H1 (cell line): ENCODE results near the gene SLC6A7. TPM values are rescaled to one million over a fixed set of nuclear protein-coding genes. Genes with fewer than 3 reads are reported as not detected.

Source experiments
- CTCF ChIA-PET: fragments of 300-600 bp; sonication (Branson Sonifier 250); formaldehyde crosslinking; loops from one replicate; lab custom pipeline; 2021; ENCODE audit not compliant: partially characterized antibody; lab: Charles Lee
- POLR2A ChIA-PET: fragments of 300-600 bp; sonication (Branson Sonifier 250); formaldehyde crosslinking; loops from one replicate; lab custom pipeline; 2021; ENCODE audit warnings: inconsistent platforms; ENCODE audit not compliant: partially characterized antibody; lab: Charles Lee
- DNase-seq, 2 experiments: peaks; one replicate each; pipeline versions ENCODE4 v3.0.0 to v3.0.0-alpha.2; 2010 to 2022; ENCODE audit warnings: low spot score in 2 of 2, low read depth in 1 of 2, mixed read lengths in 1 of 2
- FAIRE-seq: peaks from 2 replicates; lab custom pipeline; 2011; peaks lifted over from hg19 to GRCh38; lab: Jason Lieb, UNC
- H2AFZ ChIP-seq: 2 replicates; pipeline ENCODE4 v1.8.1; 2012; ENCODE audit warnings: low read length, inconsistent platforms
- H2AK5ac ChIP-seq: 2 replicates; pipeline ENCODE4 v1.6.1; 2013; ENCODE audit warnings: low read depth, low read length
- H2BK120ac ChIP-seq: replicated peaks from 2 replicates; pipeline ENCODE3; 2013; ENCODE audit warnings: low read depth, low read length, inconsistent platforms
- H2BK12ac ChIP-seq: 2 replicates; pipeline ENCODE4 v1.6.1; 2013; ENCODE audit warnings: low read depth, low read length
- H2BK15ac ChIP-seq: 2 replicates; pipeline ENCODE4 v1.6.1; 2013; ENCODE audit warnings: low read length
- H2BK20ac ChIP-seq: 2 replicates; pipeline ENCODE4 v1.6.1; 2013; ENCODE audit warnings: low read length
- H2BK5ac ChIP-seq: 2 replicates; pipeline ENCODE4 v1.6.1; 2013; ENCODE audit warnings: low read depth, low read length
- H3K14ac ChIP-seq: 2 replicates; pipeline ENCODE4 v1.6.1; 2013; ENCODE audit warnings: inconsistent platforms; ENCODE audit not compliant: insufficient read length
- H3K18ac ChIP-seq: 2 replicates; pipeline ENCODE4 v1.6.1; 2013; ENCODE audit warnings: low read length; ENCODE audit errors: extremely low read depth
- H3K23ac ChIP-seq: 2 replicates; pipeline ENCODE4 v1.6.1; 2013; ENCODE audit warnings: inconsistent platforms; ENCODE audit not compliant: insufficient read length
- H3K23me2 ChIP-seq: 2 replicates; pipeline ENCODE4 v1.6.1; 2013; ENCODE audit warnings: low read depth, low read length
- H3K27ac ChIP-seq: 2 replicates; pipeline ENCODE4 v1.6.1; 2011; ENCODE audit warnings: low read depth, low read length, inconsistent platforms
- H3K27me3 ChIP-seq, 4 experiments: replicated peaks in 1 of 4; 1 replicate in 1 of 4; 2 replicates in 3 of 4; pipeline versions ENCODE4 v1.6.1 to v1.8.1; 2011 to 2013; ENCODE audit warnings: low read length in 3 of 4, mild to moderate bottlenecking in 3 of 4, inconsistent platforms in 2 of 4, mixed read lengths in 2 of 4, moderate library complexity in 1 of 4; ENCODE audit not compliant: control insufficient read depth in 3 of 4, insufficient read depth in 3 of 4; ENCODE audit errors: extremely low read depth in 1 of 4
- H3K36me3 ChIP-seq, 4 experiments: 2 replicates each; pipeline versions ENCODE4 v1.6.1 to v1.8.1; 2011 to 2013; ENCODE audit warnings: mild to moderate bottlenecking in 4 of 4, low read length in 3 of 4, moderate library complexity in 2 of 4, control low read depth in 1 of 4, inconsistent platforms in 1 of 4; ENCODE audit not compliant: insufficient read depth in 4 of 4, control insufficient read depth in 2 of 4
- H3K4ac ChIP-seq: replicated peaks from 2 replicates; pipeline ENCODE3; 2013; ENCODE audit warnings: low read length, low read depth, mixed read lengths, inconsistent platforms; ENCODE audit not compliant: insufficient read length
- H3K4me1 ChIP-seq, 4 experiments: replicated peaks in 1 of 4; 1 replicate in 1 of 4; 2 replicates in 3 of 4; pipeline versions ENCODE4 v1.6.1 to v1.8.1; 2011 to 2013; ENCODE audit warnings: low read length in 3 of 4, inconsistent platforms in 2 of 4, mixed read lengths in 1 of 4; ENCODE audit not compliant: insufficient read depth in 4 of 4, control insufficient read depth in 3 of 4
- H3K4me2 ChIP-seq, 2 experiments: 2 replicates each; pipeline versions ENCODE4 v1.6.1 to v1.8.1; 2011 to 2013; ENCODE audit warnings: low read depth in 2 of 2, low read length in 2 of 2, control low read depth in 1 of 2, inconsistent platforms in 1 of 2, mild to moderate bottlenecking in 1 of 2; ENCODE audit not compliant: insufficient read depth in 1 of 2
- H3K4me3 ChIP-seq, 4 experiments: fragments of 200-600, 300-600 bp in 1 of 4; sonication (generic), shearing (Covaris generic), sonication (Bioruptor Twin) in 1 of 4; 2 replicates each; pipeline versions ENCODE4 v1.5.1 to v1.8.1; 2011 to 2016; ENCODE audit warnings: low read length in 4 of 4, low read depth in 3 of 4, control low read depth in 2 of 4, inconsistent platforms in 2 of 4, mild to moderate bottlenecking in 2 of 4, mixed read lengths in 1 of 4, moderate library complexity in 1 of 4; ENCODE audit not compliant: insufficient read depth in 2 of 4; ENCODE audit errors: extremely low read depth in 1 of 4
- H3K56ac ChIP-seq: replicated peaks from 2 replicates; pipeline ENCODE3; 2013; ENCODE audit warnings: low read depth, mild to moderate bottlenecking, mixed read lengths, low read length, inconsistent platforms; ENCODE audit not compliant: insufficient read length
- H3K79me1 ChIP-seq: 2 replicates; pipeline ENCODE4 v1.6.1; 2013; ENCODE audit warnings: low read depth, low read length, control low read depth
- H3K79me2 ChIP-seq, 2 experiments: 2 replicates each; pipeline versions ENCODE4 v1.6.1 to v1.8.1; 2012 to 2013; ENCODE audit warnings: low read length in 2 of 2, mild to moderate bottlenecking in 2 of 2, inconsistent platforms in 1 of 2; ENCODE audit not compliant: insufficient read depth in 2 of 2, control insufficient read depth in 1 of 2
- H3K9ac ChIP-seq, 4 experiments: replicated peaks in 1 of 4; 1 replicate in 1 of 4; 2 replicates in 3 of 4; pipeline versions ENCODE4 v1.6.1 to v1.8.1; 2011 to 2013; ENCODE audit warnings: low read depth in 3 of 4, low read length in 3 of 4, control low read depth in 2 of 4, mild to moderate bottlenecking in 2 of 4, moderate library complexity in 2 of 4, inconsistent platforms in 1 of 4; ENCODE audit errors: extremely low read depth in 1 of 4
- H3K9me3 ChIP-seq, 2 experiments: 2 replicates each; pipeline versions ENCODE4 v1.6.1 to v1.8.1; 2012 to 2013; ENCODE audit warnings: mild to moderate bottlenecking in 2 of 2, moderate library complexity in 2 of 2, control low read depth in 1 of 2, inconsistent platforms in 1 of 2, low read depth in 1 of 2, low read length in 1 of 2, mixed read lengths in 1 of 2; ENCODE audit not compliant: insufficient read depth in 2 of 2
- H4K20me1 ChIP-seq, 2 experiments: replicated peaks in 1 of 2; 2 replicates each; pipeline versions ENCODE3 to v1.8.1; 2011 to 2013; ENCODE audit warnings: inconsistent platforms in 2 of 2, low read length in 2 of 2, mild to moderate bottlenecking in 1 of 2; ENCODE audit not compliant: insufficient read depth in 2 of 2, control insufficient read depth in 1 of 2
- H4K5ac ChIP-seq: 2 replicates; pipeline ENCODE4 v1.6.1; 2013; ENCODE audit warnings: low read length, low read depth, mixed read lengths, inconsistent platforms; ENCODE audit not compliant: insufficient read length
- H4K8ac ChIP-seq: 2 replicates; pipeline ENCODE4 v1.8.0; 2013; ENCODE audit warnings: mild to moderate bottlenecking, moderate library complexity, low read length, inconsistent platforms; ENCODE audit not compliant: insufficient read depth; ENCODE audit errors: extremely low read depth
- H4K91ac ChIP-seq: replicated peaks from 2 replicates; pipeline ENCODE3; 2013; ENCODE audit warnings: low read length, mixed read lengths, inconsistent platforms; ENCODE audit not compliant: insufficient read length
- CEBPB ChIP-seq: IDR thresholded peaks from 2 replicates; pipeline ENCODE4 v1.6.1; 2012; ENCODE audit warnings: low read depth, low read length
- JUND ChIP-seq: IDR thresholded peaks from 2 replicates; pipeline ENCODE4 v1.6.1; 2011; ENCODE audit warnings: mild to moderate bottlenecking, improper control_type of control experiment, low read length
- NANOG ChIP-seq: IDR thresholded peaks from 2 replicates; pipeline ENCODE4 v1.6.1; 2011; ENCODE audit warnings: low read length, low read depth, mild to moderate bottlenecking, inconsistent platforms; ENCODE audit not compliant: insufficient read depth, poor library complexity, severe bottlenecking
- NRF1 ChIP-seq: IDR thresholded peaks from 2 replicates; pipeline ENCODE4 v1.6.1; 2011; ENCODE audit warnings: mild to moderate bottlenecking, low read depth, low read length, improper control_type of control experiment
- PHF8 ChIP-seq: fragments of 200-600 bp; sonication (generic); conservative IDR thresholded peaks from 2 replicates; pipeline ENCODE4 v1.7.1; 2012; ENCODE audit warnings: low read depth, mild to moderate bottlenecking, inconsistent platforms, low read length, moderate library complexity
- POLR2AphosphoS5 ChIP-seq: IDR thresholded peaks from 2 replicates; pipeline ENCODE4 v1.6.1; 2011; ENCODE audit warnings: low read depth, low read length
- POU5F1 ChIP-seq: IDR thresholded peaks from 2 replicates; pipeline ENCODE4 v1.6.1; 2011; ENCODE audit warnings: low read depth, mild to moderate bottlenecking, low read length, moderate library complexity
- RFX5 ChIP-seq: IDR thresholded peaks from 2 replicates; pipeline ENCODE4 v1.6.1; 2011; ENCODE audit warnings: low read depth, low read length, improper control_type of control experiment, borderline replicate concordance
- TBP ChIP-seq: IDR thresholded peaks from 2 replicates; pipeline ENCODE4 v1.6.1; 2011; ENCODE audit warnings: low read depth, low read length, improper control_type of control experiment
- USF2 ChIP-seq: IDR thresholded peaks from 2 replicates; pipeline ENCODE4 v1.6.1; 2011; ENCODE audit warnings: low read length, improper control_type of control experiment
- ZNF274 ChIP-seq: IDR thresholded peaks from 2 replicates; pipeline ENCODE4 v1.7.0; 2012; ENCODE audit warnings: low read length, borderline replicate concordance; ENCODE audit errors: extremely low read depth
- WGBS, 2 experiments: shearing (Covaris generic) in 1 of 2; methylation state at CpG; one replicate each; pipeline versions ENCODE4 v1.1.6 to v1.1.7; 2013 to 2015; ENCODE audit warnings: low lambda C conversion rate in 2 of 2, mixed read lengths in 2 of 2, inconsistent platforms in 1 of 2, low coverage in 1 of 2, missing lambda C conversion rate in 1 of 2; ENCODE audit not compliant: insufficient replicate concordance in 2 of 2, insufficient coverage in 1 of 2, insufficient read length in 1 of 2; ENCODE audit errors: extremely low coverage in 1 of 2, missing lambda C conversion rate in 1 of 2; 5-methylcytosine and 5-hydroxymethylcytosine counted together
- polyA plus RNA-seq, 7 experiments: library from polyadenylated mRNA; depleted of rRNA in 3 of 7; stranded (reverse) in 5 of 7; unstranded in 2 of 7; fragments of >200 nt in 5 of 7; fragments of 200-250 nt in 2 of 7; gene quantifications; 1 replicate in 5 of 7; 2 replicates in 1 of 7; 4 replicates in 1 of 7; pipeline versions ENCODE4 v1.2.1 to v1.2.3, GENCODE V29; 2011 to 2013; ENCODE audit warnings: missing spikeins in 2 of 7, mixed read lengths in 2 of 7
- total RNA-seq: library from RNA; stranded (reverse); fragmentation: NEBNext Ultra II Directional; extraction: Animal tissue kit (Norgen Biotek cat#: 25700); gene quantifications from 2 replicates; pipeline ENCODE4 v1.2.1, GENCODE V29; 2021

The SLC6A7 gene
- total and polyA plus RNA-seq, 2 of the 8 experiments (the other 6 are each of a cell fraction or from before 2014, with no cell fraction given) = 0.07 to 0.12 TPM

- Histone ChIP-seq H3K9ac (no peak overlapping the region), H3K4me3 (no peak overlapping the region), H2BK20ac (no peak overlapping the region), H4K20me1 (no peaks in the 10 kb centered on the region), H2BK12ac (0 out of 2 replicates have a peak overlapping the region, but pooled peaks have one; percentile 27), H3K14ac (no peak overlapping the region), H3K27ac (no peak overlapping the region), H3K56ac (no peak overlapping the region), H2AFZ (no peak overlapping the region), H4K91ac (no peak overlapping the region), H3K79me2 (no peaks in the 10 kb centered on the region), H2BK5ac (no peak overlapping the region), H3K79me1 (no peaks in the 10 kb centered on the region), H3K9me3 (no peaks in the 10 kb centered on the region), H3K18ac (no peak overlapping the region), H3K4me2 (no peak overlapping the region), H4K5ac (no peak overlapping the region), H3K36me3 (no peaks in the 10 kb centered on the region), H3K4ac (no peak overlapping the region), H3K4me1 (peaks cover 7 to 21% (median 15%) of the 10 kb centered on the region in 4 experiments), H3K23me2 (no peaks in the 10 kb centered on the region; the same call in 1 of the 2 replicates), H2BK15ac (no peak overlapping the region; the same call in 1 of the 2 replicates), H3K23ac (no peak overlapping the region), H2BK120ac (no peak overlapping the region), H4K8ac (no peak overlapping the region), H3K27me3 (peaks cover 0 to 3% (median 0%) of the 10 kb centered on the region in 4 experiments; a peak in 4 of 7 replicates), H2AK5ac (peak overlapping the region; percentile 15; the same call in 1 of the 2 replicates)
- POLR2A ChIA-PET = interaction anchor here (1.0 to 1.3 kb wide), 2 partner anchors 20 to 60 kb away, joined by 4 read pairs; no protein-coding TSS in a partner anchor
- TF ChIP-seq RFX5 (no peak), POLR2AphosphoS5 (no peak), ZNF274 (no peak), POU5F1 (no peak), CEBPB (no peak), TBP (no peak), USF2 (no peak), JUND (no peak), NANOG (no peak), PHF8 (no peak), NRF1 (no peak)
- CTCF ChIA-PET = interaction anchor here (0.6 to 15.3 kb wide), 21 partner anchors 9 to 401 kb away, joined by 3 to 372 read pairs (median 6); no protein-coding TSS in a partner anchor
- DNase-seq = no peak
- WGBS, 2 experiments = 84% methylated on average over 12 of the region's 12 CpGs; no CpG with 5 or more reads in 1 of the 2 experiments
- no peak for FAIRE-seq
Observed at GRCh38 chr5:150158170-150158949, 31.5 kb upstream of the SLC6A7 start.
